HepG2 (cell line): ENCODE measurements around the gene MCRIP2. TPM values are rescaled to one million over a fixed set of nuclear protein-coding genes. Genes with fewer than 3 reads are reported as not detected.

ENCODE experiments used
- CBFB ChIP-seq: sonication (generic); formaldehyde crosslinking; IDR thresholded peaks from 2 replicates; pipeline ENCODE4 v1.4.0; 2020; ENCODE audit warnings: missing genetic modification reagents
- GLI4 ChIP-seq: sonication (generic); formaldehyde crosslinking; IDR thresholded peaks from 2 replicates; pipeline ENCODE4 v1.5.1; 2020; ENCODE audit warnings: missing genetic modification reagents, mild to moderate bottlenecking, moderate library complexity, borderline replicate concordance
- KDM1A ChIP-seq: IDR thresholded peaks from 2 replicates; pipeline ENCODE4 v1.6.1; 2016; ENCODE audit warnings: missing compliant biosample characterization
- KLF6 ChIP-seq: IDR thresholded peaks from 2 replicates; pipeline ENCODE4 v1.8.0; 2016; ENCODE audit warnings: missing biosample characterization, missing genetic modification reagents
- MED8 ChIP-seq: sonication (generic); formaldehyde crosslinking; IDR thresholded peaks from 2 replicates; pipeline ENCODE4 v1.8.1; 2023; ENCODE audit warnings: mild to moderate bottlenecking, missing genetic modification reagents; ENCODE audit not compliant: insufficient replicate concordance
- MZF1 ChIP-seq: sonication (generic); formaldehyde crosslinking; IDR thresholded peaks from 2 replicates; pipeline ENCODE4 v1.8.1; 2023; ENCODE audit warnings: mild to moderate bottlenecking, missing genetic modification reagents, borderline replicate concordance
- NFRKB ChIP-seq: fragments of 450-650 bp; IDR thresholded peaks from 2 replicates; pipeline ENCODE4 v1.6.1; 2017
- SNRNP70 ChIP-seq: fragments of 200-400 bp; formaldehyde crosslinking; IDR thresholded peaks from 2 replicates; pipeline ENCODE4 v1.6.1; 2017; ENCODE audit warnings: mild to moderate bottlenecking, low read depth, low read length, moderate library complexity
- SRSF4 ChIP-seq: fragments of 200-400 bp; formaldehyde crosslinking; IDR thresholded peaks from one replicate; pipeline ENCODE4 v1.6.1; 2018; ENCODE audit warnings: mild to moderate bottlenecking, low read depth, low read length, moderate library complexity; ENCODE audit not compliant: poor library complexity, severe bottlenecking
- ZBTB20 ChIP-seq: sonication (generic); formaldehyde crosslinking; IDR thresholded peaks from 2 replicates; pipeline ENCODE4 v1.8.1; 2023; ENCODE audit warnings: missing genetic modification reagents, low read depth, mild to moderate bottlenecking, borderline replicate concordance
- ZBTB8A ChIP-seq: sonication (generic); formaldehyde crosslinking; IDR thresholded peaks from 2 replicates; pipeline ENCODE4 v1.4.0; 2020; ENCODE audit warnings: mild to moderate bottlenecking, low read depth, missing genetic modification reagents, borderline replicate concordance
- ZNF224 ChIP-seq: sonication (generic); formaldehyde crosslinking; IDR thresholded peaks from 2 replicates; pipeline ENCODE4 v1.5.0; 2020; ENCODE audit warnings: mild to moderate bottlenecking, missing genetic modification reagents
- ZNF382 ChIP-seq: sonication (generic); formaldehyde crosslinking; IDR thresholded peaks from 2 replicates; pipeline ENCODE4 v1.5.0; 2020; ENCODE audit warnings: missing genetic modification reagents, mild to moderate bottlenecking, borderline replicate concordance
- ZNF605 ChIP-seq: sonication (generic); formaldehyde crosslinking; IDR thresholded peaks from 2 replicates; pipeline ENCODE4 v1.8.0; 2022; ENCODE audit warnings: mild to moderate bottlenecking, missing genetic modification reagents
- ZNF678 ChIP-seq: sonication (generic); formaldehyde crosslinking; IDR thresholded peaks from 2 replicates; pipeline ENCODE4 v1.4.0; 2020; ENCODE audit warnings: mild to moderate bottlenecking, missing genetic modification reagents
- polyA plus RNA-seq, 8 experiments: library from polyadenylated mRNA; depleted of rRNA in 3 of 8; stranded (reverse) in 7 of 8; unstranded in 1 of 8; fragments of >200 nt; fragmentation: Illumina TruSeq in 4 of 8; extraction: Trizol in 4 of 8; gene quantifications; 2 replicates each; pipeline versions ENCODE4 v1.2.1 to v1.2.3, GENCODE V29; 2011 to 2016; ENCODE audit warnings: low read depth in 4 of 8, missing spikeins in 1 of 8, mixed read lengths in 1 of 8; ENCODE audit not compliant: insufficient read depth in 1 of 8
- total RNA-seq, 5 experiments: library from RNA; depleted of rRNA; stranded (reverse); fragments of >200 nt; fragmentation: Illumina TruSeq; extraction: Trizol; gene quantifications; 2 replicates each; pipeline ENCODE4 v1.2.3, GENCODE V29; 2016; ENCODE audit warnings: low read depth in 1 of 5
- TF ChIP-seq, protein P1 (sequence below): sonication (generic); formaldehyde crosslinking; IDR thresholded peaks from 2 replicates; pipeline ENCODE4 v1.4.0; 2020; ENCODE audit warnings: missing genetic modification reagents; ENCODE audit errors: not compliant biosample characterization
- TF ChIP-seq, protein P2 (sequence below): IDR thresholded peaks from 2 replicates; pipeline ENCODE4 v1.6.1; 2016; ENCODE audit warnings: low read depth, control low read depth
- TF ChIP-seq, protein P3 (sequence below): sonication (generic); formaldehyde crosslinking; IDR thresholded peaks from 2 replicates; pipeline ENCODE4 v1.9.0; 2021; ENCODE audit warnings: mild to moderate bottlenecking, missing genetic modification reagents
- TF ChIP-seq, protein P4 (sequence below): sonication (generic); formaldehyde crosslinking; IDR thresholded peaks from 2 replicates; pipeline ENCODE4 v1.8.0; 2022; ENCODE audit warnings: low read depth, missing genetic modification reagents

The MCRIP2 gene
- total and polyA plus RNA-seq, 2 of the 13 experiments (the other 11 are each of a cell fraction or from before 2014, with no cell fraction given) = 39.6 to 76.7 TPM

DNA sequence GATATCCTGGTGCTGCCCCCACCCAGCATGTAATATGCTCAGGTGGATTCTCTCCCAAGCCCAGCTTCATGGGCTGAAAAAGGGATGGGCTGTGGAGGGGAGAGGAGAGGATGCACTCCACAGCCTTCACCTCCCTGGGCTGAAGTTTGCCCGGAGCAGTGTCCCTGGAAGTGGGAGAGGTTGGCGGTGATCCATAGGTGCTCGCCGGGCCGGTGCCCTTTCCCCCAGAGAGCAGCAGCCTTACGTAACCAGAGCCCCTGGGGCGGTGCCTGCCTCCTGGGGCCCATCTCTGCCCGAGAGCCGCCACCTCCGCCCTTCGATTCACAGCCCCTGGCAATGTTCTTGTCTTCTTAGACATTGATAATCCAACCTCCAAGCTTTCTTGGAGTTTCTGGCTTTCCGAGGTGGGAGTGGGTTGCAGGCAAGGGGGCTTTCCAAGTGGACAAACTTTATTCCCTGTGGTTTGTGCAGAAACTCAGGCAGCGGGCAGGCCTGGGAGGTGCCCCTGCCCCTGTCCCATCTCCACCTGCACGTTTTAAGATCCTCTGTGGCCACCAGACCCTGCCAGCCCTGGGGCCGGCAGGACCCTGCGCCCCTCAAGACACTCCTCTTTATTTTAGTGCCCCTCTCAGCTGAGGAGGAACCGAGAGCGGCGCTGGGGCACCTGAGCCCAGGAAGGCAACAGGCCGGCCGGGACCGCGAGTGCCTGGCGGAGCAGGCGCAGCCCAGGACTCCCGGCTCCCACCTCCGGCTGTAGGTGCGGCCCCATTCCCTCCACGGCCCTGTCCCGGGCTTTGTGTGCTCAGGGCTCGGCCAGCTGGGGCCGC is 4.4 kb downstream of the MCRIP2 start (continued):
- no peak for TF ChIP-seq GLI4 (CRISPR knock-in tag)
- TF ChIP-seq, protein P1, sequence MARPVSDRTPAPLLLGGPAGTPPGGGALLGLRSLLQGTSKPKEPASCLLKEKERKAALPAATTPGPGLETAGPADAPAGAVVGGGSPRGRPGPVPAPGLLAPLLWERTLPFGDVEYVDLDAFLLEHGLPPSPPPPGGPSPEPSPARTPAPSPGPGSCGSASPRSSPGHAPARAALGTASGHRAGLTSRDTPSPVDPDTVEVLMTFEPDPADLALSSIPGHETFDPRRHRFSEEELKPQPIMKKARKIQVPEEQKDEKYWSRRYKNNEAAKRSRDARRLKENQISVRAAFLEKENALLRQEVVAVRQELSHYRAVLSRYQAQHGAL = no peak
- no peak for TF ChIP-seq ZNF224 (CRISPR knock-in tag)
- TF ChIP-seq MED8 = no peak
- no peak for TF ChIP-seq ZNF382 (CRISPR knock-in tag)
- TF ChIP-seq MZF1 = no peak
- TF ChIP-seq, protein P2, sequence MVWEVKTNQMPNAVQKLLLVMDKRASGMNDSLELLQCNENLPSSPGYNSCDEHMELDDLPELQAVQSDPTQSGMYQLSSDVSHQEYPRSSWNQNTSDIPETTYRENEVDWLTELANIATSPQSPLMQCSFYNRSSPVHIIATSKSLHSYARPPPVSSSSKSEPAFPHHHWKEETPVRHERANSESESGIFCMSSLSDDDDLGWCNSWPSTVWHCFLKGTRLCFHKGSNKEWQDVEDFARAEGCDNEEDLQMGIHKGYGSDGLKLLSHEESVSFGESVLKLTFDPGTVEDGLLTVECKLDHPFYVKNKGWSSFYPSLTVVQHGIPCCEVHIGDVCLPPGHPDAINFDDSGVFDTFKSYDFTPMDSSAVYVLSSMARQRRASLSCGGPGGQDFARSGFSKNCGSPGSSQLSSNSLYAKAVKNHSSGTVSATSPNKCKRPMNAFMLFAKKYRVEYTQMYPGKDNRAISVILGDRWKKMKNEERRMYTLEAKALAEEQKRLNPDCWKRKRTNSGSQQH = no peak
- 0 out of 2 replicates have a peak, but pooled peaks have one; percentile 63 for TF ChIP-seq KLF6 (CRISPR knock-in tag)
- TF ChIP-seq, protein P3, sequence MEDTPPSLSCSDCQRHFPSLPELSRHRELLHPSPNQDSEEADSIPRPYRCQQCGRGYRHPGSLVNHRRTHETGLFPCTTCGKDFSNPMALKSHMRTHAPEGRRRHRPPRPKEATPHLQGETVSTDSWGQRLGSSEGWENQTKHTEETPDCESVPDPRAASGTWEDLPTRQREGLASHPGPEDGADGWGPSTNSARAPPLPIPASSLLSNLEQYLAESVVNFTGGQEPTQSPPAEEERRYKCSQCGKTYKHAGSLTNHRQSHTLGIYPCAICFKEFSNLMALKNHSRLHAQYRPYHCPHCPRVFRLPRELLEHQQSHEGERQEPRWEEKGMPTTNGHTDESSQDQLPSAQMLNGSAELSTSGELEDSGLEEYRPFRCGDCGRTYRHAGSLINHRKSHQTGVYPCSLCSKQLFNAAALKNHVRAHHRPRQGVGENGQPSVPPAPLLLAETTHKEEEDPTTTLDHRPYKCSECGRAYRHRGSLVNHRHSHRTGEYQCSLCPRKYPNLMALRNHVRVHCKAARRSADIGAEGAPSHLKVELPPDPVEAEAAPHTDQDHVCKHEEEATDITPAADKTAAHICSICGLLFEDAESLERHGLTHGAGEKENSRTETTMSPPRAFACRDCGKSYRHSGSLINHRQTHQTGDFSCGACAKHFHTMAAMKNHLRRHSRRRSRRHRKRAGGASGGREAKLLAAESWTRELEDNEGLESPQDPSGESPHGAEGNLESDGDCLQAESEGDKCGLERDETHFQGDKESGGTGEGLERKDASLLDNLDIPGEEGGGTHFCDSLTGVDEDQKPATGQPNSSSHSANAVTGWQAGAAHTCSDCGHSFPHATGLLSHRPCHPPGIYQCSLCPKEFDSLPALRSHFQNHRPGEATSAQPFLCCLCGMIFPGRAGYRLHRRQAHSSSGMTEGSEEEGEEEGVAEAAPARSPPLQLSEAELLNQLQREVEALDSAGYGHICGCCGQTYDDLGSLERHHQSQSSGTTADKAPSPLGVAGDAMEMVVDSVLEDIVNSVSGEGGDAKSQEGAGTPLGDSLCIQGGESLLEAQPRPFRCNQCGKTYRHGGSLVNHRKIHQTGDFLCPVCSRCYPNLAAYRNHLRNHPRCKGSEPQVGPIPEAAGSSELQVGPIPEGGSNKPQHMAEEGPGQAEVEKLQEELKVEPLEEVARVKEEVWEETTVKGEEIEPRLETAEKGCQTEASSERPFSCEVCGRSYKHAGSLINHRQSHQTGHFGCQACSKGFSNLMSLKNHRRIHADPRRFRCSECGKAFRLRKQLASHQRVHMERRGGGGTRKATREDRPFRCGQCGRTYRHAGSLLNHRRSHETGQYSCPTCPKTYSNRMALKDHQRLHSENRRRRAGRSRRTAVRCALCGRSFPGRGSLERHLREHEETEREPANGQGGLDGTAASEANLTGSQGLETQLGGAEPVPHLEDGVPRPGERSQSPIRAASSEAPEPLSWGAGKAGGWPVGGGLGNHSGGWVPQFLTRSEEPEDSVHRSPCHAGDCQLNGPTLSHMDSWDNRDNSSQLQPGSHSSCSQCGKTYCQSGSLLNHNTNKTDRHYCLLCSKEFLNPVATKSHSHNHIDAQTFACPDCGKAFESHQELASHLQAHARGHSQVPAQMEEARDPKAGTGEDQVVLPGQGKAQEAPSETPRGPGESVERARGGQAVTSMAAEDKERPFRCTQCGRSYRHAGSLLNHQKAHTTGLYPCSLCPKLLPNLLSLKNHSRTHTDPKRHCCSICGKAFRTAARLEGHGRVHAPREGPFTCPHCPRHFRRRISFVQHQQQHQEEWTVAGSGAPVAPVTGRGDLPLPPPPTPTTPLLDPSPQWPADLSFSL = no peak
- TF ChIP-seq ZBTB20 = peak; percentile 88
- no peak for TF ChIP-seq SRSF4
- no peak for TF ChIP-seq NFRKB
- no peak for TF ChIP-seq CBFB (CRISPR knock-in tag)
- TF ChIP-seq SNRNP70 = no peak
- TF ChIP-seq, protein P4, sequence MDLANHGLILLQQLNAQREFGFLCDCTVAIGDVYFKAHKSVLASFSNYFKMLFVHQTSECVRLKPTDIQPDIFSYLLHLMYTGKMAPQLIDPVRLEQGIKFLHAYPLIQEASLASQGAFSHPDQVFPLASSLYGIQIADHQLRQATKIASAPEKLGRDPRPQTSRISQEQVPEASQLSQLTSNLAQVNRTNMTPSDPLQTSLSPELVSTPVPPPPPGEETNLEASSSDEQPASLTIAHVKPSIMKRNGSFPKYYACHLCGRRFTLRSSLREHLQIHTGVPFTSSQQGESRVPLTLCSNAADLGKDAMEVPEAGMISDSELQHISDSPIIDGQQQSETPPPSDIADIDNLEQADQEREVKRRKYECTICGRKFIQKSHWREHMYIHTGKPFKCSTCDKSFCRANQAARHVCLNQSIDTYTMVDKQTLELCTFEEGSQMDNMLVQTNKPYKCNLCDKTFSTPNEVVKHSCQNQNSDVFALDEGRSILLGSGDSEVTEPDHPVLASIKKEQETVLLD (CRISPR knock-in tag) = no peak
- TF ChIP-seq ZBTB8A (CRISPR knock-in tag) = no peak
- TF ChIP-seq KDM1A (CRISPR knock-in tag) = no peak
- TF ChIP-seq ZNF678 (CRISPR knock-in tag) = 0 out of 2 replicates have a peak, but pooled peaks have one; percentile 37
- no peak for TF ChIP-seq ZNF605 (CRISPR knock-in tag)
